SK-N-MC (cell line): ENCODE measurements around the gene TDRKH.

Source experiments
- EZH2 ChIP-seq: fragments of 200-600 bp; sonication (generic); IDR thresholded peaks from one replicate; pipeline ENCODE4 v1.6.1; 2017; ENCODE audit warnings: antibody characterized with exemption
- FOXP2 ChIP-seq: optimal IDR thresholded peaks from 2 replicates; pipeline ENCODE3; 2011; ENCODE audit warnings: mild to moderate bottlenecking, moderate library complexity; ENCODE audit not compliant: insufficient read depth; ENCODE audit errors: extremely low read length, control extremely low read depth
- POLR2AphosphoS5 ChIP-seq: IDR thresholded peaks from 2 replicates; pipeline ENCODE4 v1.6.1; 2012; ENCODE audit warnings: mild to moderate bottlenecking, low read depth, low read length, borderline replicate concordance

DNA sequence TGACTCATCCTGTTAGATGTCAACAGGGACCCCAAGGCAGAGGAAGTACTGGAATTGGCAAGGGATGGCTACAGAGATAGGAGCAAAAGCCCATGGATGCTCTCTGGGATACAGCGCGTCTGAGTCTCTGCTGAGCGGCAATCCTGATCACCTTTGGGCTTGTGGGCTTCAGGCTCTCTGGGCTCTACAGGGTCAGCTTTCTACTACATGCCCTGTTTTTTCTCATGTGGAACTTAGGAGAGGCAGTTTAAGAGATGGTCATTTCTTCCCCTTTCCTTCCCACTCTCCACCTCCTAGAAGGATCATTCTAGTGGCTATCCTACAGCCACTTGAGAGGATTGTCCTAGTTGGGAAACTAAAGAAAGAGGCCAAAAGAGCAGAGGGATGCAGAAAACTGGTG, 13.6 kb upstream of the TDRKH start:
- no peak for TF ChIP-seq POLR2AphosphoS5
- no peak for TF ChIP-seq EZH2
- no peak for TF ChIP-seq FOXP2
